Ectodermal cell (in vitro differentiated cells): Measurements from ENCODE around the gene ZSWIM9.

Experiments
- H3K27ac ChIP-seq: 2 replicates; pipeline ENCODE4 v1.7.0; 2013; ENCODE audit warnings: mild to moderate bottlenecking, low read depth, low read length; ENCODE audit not compliant: insufficient read depth, poor library complexity, severe bottlenecking
- H3K27me3 ChIP-seq: 2 replicates; pipeline ENCODE4 v1.7.0; 2013; ENCODE audit warnings: mild to moderate bottlenecking, low read length; ENCODE audit not compliant: insufficient read depth, control insufficient read depth, poor library complexity, severe bottlenecking
- H3K36me3 ChIP-seq: one replicate; pipeline ENCODE4 v1.7.0; 2013; ENCODE audit warnings: low read length; ENCODE audit not compliant: control insufficient read depth, insufficient read depth
- H3K4me1 ChIP-seq: one replicate; pipeline ENCODE4 v1.7.0; 2013; ENCODE audit warnings: low read length; ENCODE audit not compliant: control insufficient read depth, insufficient read depth
- H3K4me3 ChIP-seq: 2 replicates; pipeline ENCODE4 v1.7.0; 2013; ENCODE audit warnings: low read depth, low read length, control low read depth; ENCODE audit not compliant: insufficient read depth
- H3K9me3 ChIP-seq: 2 replicates; pipeline ENCODE4 v1.7.0; 2013; ENCODE audit warnings: mild to moderate bottlenecking, low read length, moderate library complexity; ENCODE audit not compliant: control insufficient read depth
- WGBS, 2 experiments: methylation state at CpG; one replicate each; pipeline ENCODE4 v1.1.7; 2013; ENCODE audit warnings: missing lambda C conversion rate in 2 of 2; 5-methylcytosine and 5-hydroxymethylcytosine counted together

The ZSWIM9 gene

DNA sequence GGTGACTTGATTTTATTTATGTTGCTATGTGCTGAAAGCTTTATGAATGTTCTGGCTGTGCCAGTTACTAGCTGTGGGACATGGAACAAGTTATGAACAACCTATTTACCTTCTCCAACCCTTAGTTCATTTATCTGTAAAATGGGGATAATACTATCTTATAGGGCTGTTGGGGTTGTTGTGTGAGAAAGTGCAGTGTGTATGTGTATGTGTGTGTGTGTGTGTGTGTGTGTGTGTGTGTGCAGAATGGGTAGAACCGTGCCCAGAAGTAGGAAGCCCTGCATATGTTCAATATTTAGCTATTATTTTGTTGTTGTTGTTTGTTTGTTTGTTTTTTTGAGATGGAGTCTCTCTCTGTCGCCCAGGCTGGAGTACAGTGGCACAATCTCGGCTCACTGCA, 20.4 kb downstream of the ZSWIM9 start:
- Histone ChIP-seq H3K4me1 (no peaks in the 10 kb centered on the region), H3K4me3 (no peak overlapping the region), H3K27me3 (no peaks in the 10 kb centered on the region), H3K36me3 (peaks cover 11% of the 10 kb centered on the region), H3K9me3 (no peaks in the 10 kb centered on the region), H3K27ac (no peak overlapping the region)
- 83% methylated on average over 3 of the region's 3 CpGs for WGBS, 2 experiments

DNA sequence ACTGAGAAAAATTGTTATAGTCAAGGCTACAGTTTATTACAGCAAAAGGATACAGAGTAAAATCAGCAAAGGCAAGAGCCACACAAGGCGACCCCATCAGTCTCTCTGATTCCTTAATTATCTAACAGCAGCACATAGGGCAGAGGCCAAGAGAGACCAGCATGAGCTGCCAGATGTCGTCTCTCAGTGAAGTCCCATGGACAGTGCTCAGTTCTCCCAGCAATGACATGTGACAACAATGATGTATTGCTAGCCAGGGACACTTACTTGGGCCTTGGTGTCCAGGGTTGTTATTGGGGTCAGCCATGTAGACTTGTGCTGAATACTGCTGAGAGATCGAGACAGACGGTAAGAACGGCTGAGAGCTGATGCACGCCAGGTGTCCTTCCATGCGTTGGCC, 22.3 kb downstream of the ZSWIM9 start:
- 91 to 92% methylated on average over 7 of the region's 7 CpGs for WGBS, 2 experiments
- H3K9me3 ChIP-seq, result no peaks in the 10 kb centered on the region
- no peaks in the 10 kb centered on the region for H3K27me3 ChIP-seq
- peaks cover 11% of the 10 kb centered on the region for H3K36me3 ChIP-seq
- H3K4me1 ChIP-seq, result peaks cover 5% of the 10 kb centered on the region
- H3K27ac ChIP-seq, result no peak overlapping the region
- H3K4me3 ChIP-seq, result no peak overlapping the region

DNA sequence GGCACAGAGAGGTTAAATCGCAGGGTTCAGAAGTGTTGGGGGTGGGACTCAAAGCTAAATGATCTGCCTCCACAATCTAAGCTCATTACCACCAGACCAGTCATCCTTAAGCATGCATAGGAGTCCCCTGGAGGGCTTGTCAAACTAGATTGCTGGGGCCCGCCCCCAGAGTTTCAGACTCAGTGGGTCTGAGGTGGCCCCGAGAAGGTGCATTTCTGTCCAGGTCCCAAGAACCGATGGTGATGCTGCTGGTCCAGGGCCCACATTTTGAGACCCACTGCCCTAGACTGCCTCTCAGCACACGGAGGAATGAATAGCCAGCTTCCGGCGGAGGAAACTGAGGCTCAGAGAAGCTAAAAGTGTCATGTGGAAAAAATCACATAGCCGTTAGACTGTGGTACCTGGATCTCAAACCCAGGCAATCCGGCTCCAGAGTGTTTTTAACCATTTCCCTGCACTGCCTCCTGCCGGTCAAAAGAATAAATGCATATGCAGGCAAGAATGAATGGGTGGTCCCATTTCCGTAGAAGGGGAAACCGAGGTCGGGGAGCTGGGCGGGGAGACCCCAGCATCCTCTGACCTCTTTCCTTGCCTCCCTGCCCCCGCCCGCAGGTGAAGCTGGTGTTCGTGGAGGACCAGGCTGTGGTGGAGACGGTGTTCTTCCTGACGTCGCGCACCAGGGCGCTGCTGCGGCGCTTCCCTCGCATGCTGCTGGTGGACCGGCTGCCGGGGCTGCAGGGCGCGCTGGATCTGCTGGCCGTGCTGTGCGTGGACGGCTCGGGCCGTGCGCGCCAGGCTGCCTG, 23.8 kb downstream of the ZSWIM9 start:
- peaks cover 5% of the 10 kb centered on the region for H3K4me1 ChIP-seq
- WGBS, 2 experiments, result 86 to 88% methylated on average over 36 of the region's 36 CpGs
- peaks cover 6% of the 10 kb centered on the region for H3K36me3 ChIP-seq

DNA sequence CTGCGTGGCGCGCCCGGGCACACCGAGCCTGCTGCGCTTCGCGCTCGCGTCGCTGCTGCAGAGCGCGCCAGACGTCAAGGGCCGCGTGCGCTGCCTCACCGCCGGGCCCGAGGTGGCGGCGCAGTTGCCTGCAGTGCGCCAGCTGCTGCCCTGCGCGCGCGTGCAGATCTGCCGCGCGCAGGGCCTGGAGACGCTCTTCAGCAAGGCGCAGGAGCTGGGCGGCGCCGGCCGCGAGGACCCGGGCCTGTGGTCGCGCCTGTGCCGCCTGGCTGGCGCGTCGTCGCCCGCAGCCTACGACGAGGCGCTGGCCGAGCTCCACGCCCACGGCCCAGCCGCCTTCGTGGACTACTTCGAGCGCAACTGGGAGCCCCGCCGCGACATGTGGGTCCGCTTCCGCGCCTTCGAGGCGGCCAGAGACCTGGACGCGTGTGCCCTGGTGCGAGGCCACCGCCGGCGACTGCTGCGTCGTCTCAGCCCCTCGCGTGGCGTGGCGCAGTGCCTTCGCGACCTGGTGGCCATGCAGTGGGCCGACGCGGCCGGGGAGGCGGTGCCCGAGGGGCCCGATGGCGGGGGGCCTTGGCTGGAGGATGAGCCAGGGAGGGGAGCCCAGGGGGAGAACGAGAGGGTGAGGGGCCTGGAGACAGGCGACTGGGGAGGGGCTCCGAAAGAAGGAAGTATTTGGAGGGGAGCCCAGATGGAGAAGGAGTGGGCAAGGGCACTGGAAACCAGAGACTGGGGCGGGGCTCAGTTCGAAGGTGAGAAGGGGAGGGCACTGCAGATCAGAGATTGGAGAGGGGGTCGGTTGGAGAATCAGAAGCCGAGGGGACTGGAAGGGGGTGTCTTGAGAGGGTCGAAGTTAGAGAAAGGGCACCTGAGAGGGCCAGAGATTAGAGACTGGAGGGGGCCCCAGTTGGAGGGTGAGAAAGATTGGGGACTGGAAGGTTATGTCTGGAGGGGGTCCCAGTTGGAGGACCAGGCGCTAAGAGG, 24.7 kb downstream of the ZSWIM9 start:
- Histone ChIP-seq H3K27ac (no peak overlapping the region), H3K36me3 (no peaks in the 10 kb centered on the region), H3K27me3 (no peaks in the 10 kb centered on the region), H3K4me3 (no peak overlapping the region), H3K4me1 (peaks cover 5% of the 10 kb centered on the region), H3K9me3 (no peaks in the 10 kb centered on the region)
- 96% methylated on average over 95 of the region's 95 CpGs for WGBS, 2 experiments

More for the DNA sequence above, 23.8 kb downstream of the ZSWIM9 start:
- Histone ChIP-seq H3K27ac (no peak overlapping the region), H3K4me3 (no peak overlapping the region), H3K27me3 (no peaks in the 10 kb centered on the region), H3K9me3 (no peaks in the 10 kb centered on the region)

DNA sequence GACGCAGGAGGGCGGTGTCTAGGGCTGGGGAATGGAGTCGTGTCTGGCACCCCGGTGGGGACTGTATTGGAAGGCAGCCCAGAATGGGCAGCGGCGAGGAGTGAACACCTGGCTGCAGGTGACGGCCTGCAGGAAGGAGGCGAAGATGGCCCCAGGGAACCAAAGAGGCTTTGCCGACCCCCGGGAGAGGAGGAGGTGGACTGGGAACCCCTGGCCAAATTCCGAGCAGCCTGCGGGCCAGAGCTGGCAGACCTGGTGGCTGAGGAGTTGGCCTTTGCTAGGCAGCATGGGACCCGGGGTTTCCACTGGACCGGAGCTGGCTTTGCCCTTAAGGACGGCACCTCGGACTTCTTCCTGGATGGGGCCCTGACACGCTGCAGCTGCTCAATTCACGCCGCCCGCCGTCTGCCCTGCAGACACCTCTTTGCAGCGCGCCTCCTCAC, 25.9 kb downstream of the ZSWIM9 start:
- no peaks in the 10 kb centered on the region for H3K36me3 ChIP-seq
- H3K27me3 ChIP-seq, result no peaks in the 10 kb centered on the region
- no peak overlapping the region for H3K4me3 ChIP-seq
- peaks cover 5% of the 10 kb centered on the region for H3K4me1 ChIP-seq
- WGBS, 2 experiments, result 93 to 94% methylated on average over 23 of the region's 23 CpGs
- H3K27ac ChIP-seq, result no peak overlapping the region
- no peaks in the 10 kb centered on the region for H3K9me3 ChIP-seq

DNA sequence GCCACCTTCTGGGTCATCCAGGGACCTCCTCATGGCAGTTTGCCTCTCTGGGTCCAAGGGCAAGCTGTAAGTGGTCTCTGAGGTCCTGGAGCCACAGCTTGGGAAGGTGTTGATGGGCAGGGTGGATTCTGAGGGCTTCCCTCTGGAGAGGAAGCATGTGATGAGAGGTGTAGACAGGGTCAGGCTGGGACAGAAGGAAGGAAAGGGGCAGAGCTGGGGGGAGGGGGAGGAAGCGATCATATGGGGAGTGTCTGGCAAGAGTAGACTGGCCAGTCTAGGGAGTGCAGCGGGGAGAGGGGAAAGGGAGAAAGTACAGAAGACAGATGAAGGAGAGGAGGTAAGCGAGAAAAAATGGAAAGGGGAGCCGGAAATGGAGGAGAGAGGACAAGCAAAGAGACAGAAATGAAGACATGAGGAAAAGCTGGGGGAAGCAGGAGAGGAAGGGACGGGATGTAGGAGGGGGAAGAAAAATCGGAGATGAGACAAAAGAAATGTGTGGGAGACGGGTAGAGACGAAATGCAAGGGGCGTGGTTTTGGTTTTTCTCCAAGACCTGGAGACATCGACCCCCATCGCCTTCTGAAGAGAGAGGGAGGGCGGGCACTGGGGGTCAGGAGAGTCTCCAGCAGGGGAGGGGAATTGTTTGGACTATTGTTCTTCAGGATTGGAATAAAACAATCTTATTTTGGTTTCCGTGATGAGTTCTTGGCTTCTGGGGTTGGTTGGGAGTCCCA, 26.6 kb downstream of the ZSWIM9 start:
- Histone ChIP-seq H3K4me1 (peaks cover 5% of the 10 kb centered on the region), H3K4me3 (no peak overlapping the region), H3K27ac (no peak overlapping the region), H3K36me3 (no peaks in the 10 kb centered on the region), H3K27me3 (no peaks in the 10 kb centered on the region), H3K9me3 (no peaks in the 10 kb centered on the region)
- 83 to 90% methylated on average over 13 of the region's 13 CpGs for WGBS, 2 experiments

DNA sequence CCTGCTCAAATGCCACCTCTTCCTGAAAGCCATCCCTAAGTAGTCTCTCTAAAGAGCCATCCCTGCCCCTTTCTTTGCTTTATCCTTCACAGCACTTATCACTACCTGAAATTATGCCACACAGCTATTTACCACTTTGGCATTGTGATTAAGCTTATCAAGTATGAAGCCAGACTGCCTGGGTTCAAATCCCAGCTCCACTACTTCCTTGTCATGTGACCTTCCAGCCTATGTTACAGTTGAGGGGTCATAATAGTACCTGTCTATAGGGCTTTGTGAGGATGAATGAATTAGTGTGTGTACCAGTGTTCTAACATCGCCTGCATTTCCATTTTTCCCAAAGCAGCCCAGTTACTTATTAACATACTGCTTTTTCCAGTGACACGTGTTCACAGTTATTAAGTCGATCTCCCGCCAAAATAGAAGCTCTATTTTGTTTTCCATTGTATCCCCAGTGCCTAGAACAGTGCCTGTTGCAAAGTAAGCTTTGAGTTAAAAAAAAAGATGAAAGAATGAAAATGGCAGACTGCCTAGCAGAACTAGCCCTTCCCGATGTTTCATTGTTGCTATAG, 32.8 kb downstream of the ZSWIM9 start:
- no peaks in the 10 kb centered on the region for H3K27me3 ChIP-seq
- H3K4me1 ChIP-seq, result peaks cover 5% of the 10 kb centered on the region
- 28% methylated on average over 5 of the region's 5 CpGs for WGBS, 2 experiments
- peak overlapping the region; percentile 54 for H3K4me3 ChIP-seq
- no peaks in the 10 kb centered on the region for H3K36me3 ChIP-seq
- H3K27ac ChIP-seq, result peak overlapping the region; percentile 91
- H3K9me3 ChIP-seq, result no peaks in the 10 kb centered on the region

DNA sequence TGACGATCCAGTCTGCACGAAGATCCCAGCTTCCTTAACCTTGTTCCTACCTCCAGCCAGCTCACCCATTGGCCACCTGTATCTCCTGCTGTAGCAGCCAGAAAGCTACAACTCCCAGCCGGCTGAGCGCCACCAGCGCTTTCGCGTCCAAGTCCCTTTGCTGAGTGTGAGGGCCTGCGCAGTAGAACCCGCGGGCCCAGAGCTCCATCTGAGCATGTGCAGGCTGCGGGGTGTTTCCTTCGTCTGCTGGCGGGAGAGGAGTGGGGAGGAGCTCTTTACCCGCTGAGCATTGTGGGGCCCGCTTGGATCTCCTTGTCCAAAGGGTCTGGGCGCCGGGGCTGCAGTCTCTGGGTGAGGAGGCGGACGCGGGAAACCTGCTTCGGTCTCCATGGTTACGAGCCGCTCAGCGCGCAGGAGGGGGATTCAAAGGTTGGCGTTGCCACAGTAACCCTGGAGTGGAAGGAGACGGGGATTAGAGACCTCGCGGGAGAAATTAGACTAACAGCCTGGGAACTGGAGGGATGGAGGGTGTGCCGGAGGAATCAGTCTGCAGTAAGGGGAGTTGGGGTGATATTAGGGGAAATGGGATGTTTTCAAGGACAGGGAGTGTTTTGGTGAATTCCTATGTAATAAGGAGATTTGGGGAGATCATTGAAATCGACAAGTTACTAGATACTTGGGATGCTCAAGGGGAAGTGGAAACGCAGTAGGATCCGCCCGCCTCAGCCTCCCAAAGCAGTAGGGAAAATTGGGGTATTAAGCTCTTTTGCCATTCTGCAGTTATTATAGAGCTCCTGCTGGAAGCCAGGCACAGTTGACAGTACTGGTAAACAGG, 33.5 kb downstream of the ZSWIM9 start:
- Histone ChIP-seq H3K27ac (peak overlapping the region; percentile 91), H3K36me3 (no peaks in the 10 kb centered on the region), H3K27me3 (no peaks in the 10 kb centered on the region), H3K4me3 (peak overlapping the region; percentile 54), H3K4me1 (peaks cover 5% of the 10 kb centered on the region), H3K9me3 (no peaks in the 10 kb centered on the region)
- 1% methylated on average over 34 of the region's 34 CpGs for WGBS, 2 experiments
